GM19239 (cell line): Measurements from ENCODE around the gene DDX41.
"Not testable (repeated sequence)": the region's sequence is repeated elsewhere in the genome, so short reads cannot be mapped to it uniquely, and the experiment has no call there.

Experiments used
- DNase-seq: peaks from one replicate; pipeline ENCODE4 v3.0.0; 2011; ENCODE audit warnings: low spot score; ENCODE audit not compliant: insufficient read length
- FAIRE-seq: peaks from 2 replicates; lab custom pipeline; 2011; peaks lifted over from hg19 to GRCh38; lab: Jason Lieb, UNC

The DDX41 gene

GRCh38 chr5:177487144-177487543, 29.6 kb downstream of the DDX41 start:
- FAIRE-seq (no peak), DNase-seq (no peak)

- DNase-seq (no peak), FAIRE-seq (no peak)
These were observed 30.5 kb downstream of the DDX41 start for GRCh38 chr5:177486256-177486655.

- FAIRE-seq, DNase-seq: not testable (repeated sequence)
These were observed 31.0 kb downstream of the DDX41 start for GRCh38 chr5:177485753-177486152.

- DNase-seq (no peak), FAIRE-seq (no peak)
These were observed 31.7 kb downstream of the DDX41 start for GRCh38 chr5:177484902-177485549.

- FAIRE-seq = no peak
- DNase-seq = no peak
These were observed 32.5 kb downstream of the DDX41 start for GRCh38 chr5:177483994-177484901.

- DNase-seq (no peak), FAIRE-seq (no peak)
These were observed 33.7 kb downstream of the DDX41 start for GRCh38 chr5:177483042-177483441.

- FAIRE-seq (no peak), DNase-seq (no peak)
These were observed 34.4 kb downstream of the DDX41 start for GRCh38 chr5:177482359-177482795.

- FAIRE-seq (no peak), DNase-seq (no peak)
These were observed 37.0 kb downstream of the DDX41 start for GRCh38 chr5:177479774-177480173.

GRCh38 chr5:177478711-177479646, 37.8 kb downstream of the DDX41 start:
- DNase-seq = no peak
- peak; percentile 26 for FAIRE-seq

GRCh38 chr5:177477701-177478477, 38.9 kb downstream of the DDX41 start:
- no peak for DNase-seq
- no peak for FAIRE-seq

GRCh38 chr5:177476531-177477233, 40.1 kb downstream of the DDX41 start:
- no peak for DNase-seq
- FAIRE-seq = no peak

- FAIRE-seq = no peak
- DNase-seq = no peak
These were observed 41.0 kb downstream of the DDX41 start for GRCh38 chr5:177475563-177476427.

- FAIRE-seq = no peak
- no peak for DNase-seq
These were observed 41.8 kb downstream of the DDX41 start for GRCh38 chr5:177474846-177475562.

GRCh38 chr5:177474002-177474476, 42.7 kb downstream of the DDX41 start:
- FAIRE-seq (no peak), DNase-seq (no peak)

GRCh38 chr5:177473443-177474001, 43.2 kb downstream of the DDX41 start, which contains the start of gene DBN1:
Gene DBN1, minus strand, starts transcription at chr5:177473634. Its CDS starts 113 bp downstream, at chr5:177473521.
- FAIRE-seq (no peak), DNase-seq (peak; percentile 76)

GRCh38 chr5:177472460-177473442, 44.0 kb downstream of the DDX41 start:
- DNase-seq (peak; percentile 92), FAIRE-seq (peak; percentile 49)
